Trophoblast cell (in vitro differentiated cells and primary cell): ENCODE measurements around the gene RPS23.

ENCODE experiments used
- DNase-seq, 2 donors: peaks; one replicate each; pipeline ENCODE4 v3.0.0-alpha.2; 2016
- H2AFZ ChIP-seq: 2 replicates; pipeline ENCODE4 v1.6.1; 2013; ENCODE audit warnings: low read length, moderate library complexity, mild to moderate bottlenecking; ENCODE audit not compliant: insufficient read depth, poor library complexity
- H2AK5ac ChIP-seq: 2 replicates; pipeline ENCODE4 v1.6.1; 2013; ENCODE audit warnings: mild to moderate bottlenecking, low read length
- H2BK120ac ChIP-seq: 2 replicates; pipeline ENCODE4 v1.6.1; 2013; ENCODE audit warnings: low read length, mild to moderate bottlenecking, moderate library complexity; ENCODE audit not compliant: insufficient read depth, poor library complexity
- H2BK12ac ChIP-seq: 2 replicates; pipeline ENCODE4 v1.6.1; 2013; ENCODE audit warnings: mild to moderate bottlenecking, low read length, moderate library complexity
- H2BK5ac ChIP-seq: 2 replicates; pipeline ENCODE4 v1.6.1; 2013; ENCODE audit warnings: low read length, low read depth, moderate library complexity, mild to moderate bottlenecking; ENCODE audit not compliant: poor library complexity
- H3K14ac ChIP-seq: 2 replicates; pipeline ENCODE4 v1.6.1; 2013; ENCODE audit warnings: mild to moderate bottlenecking, low read length
- H3K18ac ChIP-seq: 2 replicates; pipeline ENCODE4 v1.6.1; 2013; ENCODE audit warnings: mild to moderate bottlenecking, low read length
- H3K23ac ChIP-seq: 2 replicates; pipeline ENCODE4 v1.6.1; 2013; ENCODE audit warnings: low read length
- H3K27ac ChIP-seq: 2 replicates; pipeline ENCODE4 v1.5.1; 2013; ENCODE audit warnings: low read depth, mild to moderate bottlenecking, inconsistent platforms, low read length, moderate library complexity
- H3K27me3 ChIP-seq: 2 replicates; pipeline ENCODE4 v1.6.1; 2013; ENCODE audit warnings: inconsistent platforms, mild to moderate bottlenecking, low read length, moderate library complexity; ENCODE audit not compliant: insufficient read depth
- H3K36me3 ChIP-seq, 2 experiments: 1 replicate in 1 of 2; 2 replicates in 1 of 2; pipeline ENCODE4 v1.6.1; 2013; ENCODE audit warnings: low read length in 2 of 2, mild to moderate bottlenecking in 2 of 2, moderate library complexity in 1 of 2; ENCODE audit not compliant: insufficient read depth in 2 of 2, control insufficient read depth in 1 of 2
- H3K4ac ChIP-seq: 2 replicates; pipeline ENCODE4 v1.6.1; 2013; ENCODE audit warnings: low read depth, mild to moderate bottlenecking, low read length, moderate library complexity
- H3K4me1 ChIP-seq, 2 experiments: 1 replicate in 1 of 2; 2 replicates in 1 of 2; pipeline ENCODE4 v1.6.1; 2013; ENCODE audit warnings: low read length in 2 of 2, mild to moderate bottlenecking in 2 of 2, moderate library complexity in 1 of 2; ENCODE audit not compliant: insufficient read depth in 2 of 2, control insufficient read depth in 1 of 2
- H3K4me2 ChIP-seq: 2 replicates; pipeline ENCODE4 v1.6.1; 2013; ENCODE audit warnings: inconsistent platforms, mild to moderate bottlenecking, low read length, moderate library complexity
- H3K4me3 ChIP-seq: 2 replicates; pipeline ENCODE4 v1.5.1; 2013; ENCODE audit warnings: mild to moderate bottlenecking, low read depth, low read length, inconsistent platforms
- H3K79me1 ChIP-seq: one replicate; pipeline ENCODE4 v1.6.1; 2013; ENCODE audit warnings: low read length
- H3K79me2 ChIP-seq: 2 replicates; pipeline ENCODE4 v1.6.1; 2013; ENCODE audit warnings: low read length, mild to moderate bottlenecking; ENCODE audit not compliant: control insufficient read depth, insufficient read depth, poor library complexity
- H3K9ac ChIP-seq: 2 replicates; pipeline ENCODE4 v1.6.1; 2013; ENCODE audit warnings: mild to moderate bottlenecking, low read length
- H3K9me3 ChIP-seq: 2 replicates; pipeline ENCODE4 v1.6.1; 2013; ENCODE audit warnings: low read depth, mild to moderate bottlenecking, control low read depth, inconsistent platforms, low read length; ENCODE audit not compliant: insufficient read depth
- H4K12ac ChIP-seq: 2 replicates; pipeline ENCODE4 v1.6.1; 2013; ENCODE audit warnings: low read depth, mild to moderate bottlenecking, low read length, moderate library complexity
- H4K8ac ChIP-seq: 2 replicates; pipeline ENCODE4 v1.6.1; 2013; ENCODE audit warnings: low read depth, mild to moderate bottlenecking, low read length, moderate library complexity
- H4K91ac ChIP-seq: one replicate; pipeline ENCODE4 v1.6.1; 2013; ENCODE audit warnings: low read depth, mild to moderate bottlenecking, low read length, moderate library complexity
- WGBS: extraction: QIAGEN DNeasy Blood & Tissue Kit; methylation state at CpG from one replicate; pipeline ENCODE4 v1.1.7; 2013; ENCODE audit warnings: missing lambda C conversion rate; ENCODE audit not compliant: insufficient read length, insufficient coverage; ENCODE audit errors: extremely low coverage; 5-methylcytosine and 5-hydroxymethylcytosine counted together

RPS23 gene

GRCh38 chr5:82313016-82313415, 34.9 kb upstream of the RPS23 start:
- H3K23ac ChIP-seq, result no peak overlapping the region
- no peaks in the 10 kb centered on the region for H3K9me3 ChIP-seq
- no peak overlapping the region for H3K4me3 ChIP-seq
- H3K27ac ChIP-seq, result no peak overlapping the region
- H4K8ac ChIP-seq, result no peak overlapping the region
- H3K36me3 ChIP-seq, result no peaks in the 10 kb centered on the region
- H2BK120ac ChIP-seq, result no peak overlapping the region
- H3K79me2 ChIP-seq, result no peaks in the 10 kb centered on the region
- H2BK12ac ChIP-seq, result no peak overlapping the region
- H3K18ac ChIP-seq, result no peak overlapping the region
- H3K14ac ChIP-seq, result no peak overlapping the region
- no peaks in the 10 kb centered on the region for H3K4me1 ChIP-seq
- no peaks in the 10 kb centered on the region for H3K79me1 ChIP-seq
- no peak overlapping the region for H4K12ac ChIP-seq
- no CpG with 5 or more reads among the region's 5 CpGs for WGBS
- H3K4me2 ChIP-seq, result no peak overlapping the region
- H4K91ac ChIP-seq, result no peak overlapping the region
- no peaks in the 10 kb centered on the region for H3K27me3 ChIP-seq
- no peak overlapping the region for H3K4ac ChIP-seq
- peak in 1 of 2 donors; percentile 3 for DNase-seq
- no peak overlapping the region for H2BK5ac ChIP-seq
- H2AK5ac ChIP-seq, result no peak overlapping the region
- no peak overlapping the region for H3K9ac ChIP-seq
- no peak overlapping the region for H2AFZ ChIP-seq

GRCh38 chr5:82312373-82312856, 34.3 kb upstream of the RPS23 start:
- Histone ChIP-seq H2BK12ac (no peak overlapping the region), H4K8ac (no peak overlapping the region), H3K14ac (no peak overlapping the region), H3K79me1 (no peaks in the 10 kb centered on the region), H3K23ac (no peak overlapping the region), H3K27me3 (no peaks in the 10 kb centered on the region), H3K4ac (no peak overlapping the region), H2BK5ac (no peak overlapping the region), H3K4me1 (no peaks in the 10 kb centered on the region), H4K91ac (no peak overlapping the region), H3K9ac (no peak overlapping the region), H3K36me3 (no peaks in the 10 kb centered on the region), H2AFZ (no peak overlapping the region), H3K4me2 (no peak overlapping the region), H3K9me3 (no peaks in the 10 kb centered on the region), H2BK120ac (no peak overlapping the region), H4K12ac (no peak overlapping the region), H3K79me2 (no peaks in the 10 kb centered on the region), H3K4me3 (no peak overlapping the region), H3K27ac (no peak overlapping the region), H3K18ac (no peak overlapping the region), H2AK5ac (no peak overlapping the region)
- DNase-seq, result peak; percentile 52 to 79
- WGBS, result no CpG with 5 or more reads among the region's 17 CpGs

- H3K23ac ChIP-seq, result no peak overlapping the region
- H3K14ac ChIP-seq, result no peak overlapping the region
- H2BK5ac ChIP-seq, result no peak overlapping the region
Measured at GRCh38 chr5:82309091-82309531, 31.0 kb upstream of the RPS23 start.

GRCh38 chr5:82308416-82308815, 30.3 kb upstream of the RPS23 start:
- Histone ChIP-seq H3K9ac (no peak overlapping the region), H3K14ac (no peak overlapping the region), H3K27ac (no peak overlapping the region), H4K91ac (no peak overlapping the region), H2BK5ac (no peak overlapping the region), H2BK12ac (no peak overlapping the region), H3K79me2 (no peaks in the 10 kb centered on the region), H4K8ac (no peak overlapping the region), H3K4me2 (no peak overlapping the region), H3K36me3 (no peaks in the 10 kb centered on the region), H3K18ac (no peak overlapping the region), H2BK120ac (no peak overlapping the region), H3K4me1 (no peaks in the 10 kb centered on the region), H2AFZ (no peak overlapping the region), H3K23ac (no peak overlapping the region), H4K12ac (no peak overlapping the region), H3K4ac (no peak overlapping the region), H2AK5ac (no peak overlapping the region), H3K4me3 (no peak overlapping the region), H3K79me1 (no peaks in the 10 kb centered on the region), H3K27me3 (no peaks in the 10 kb centered on the region), H3K9me3 (no peaks in the 10 kb centered on the region)
- DNase-seq, result no peak
- no CpG with 5 or more reads among the region's 1 CpG for WGBS

More at GRCh38 chr5:82309091-82309531, 31.0 kb upstream of the RPS23 start:
- H2BK120ac ChIP-seq, result no peak overlapping the region
- no peak overlapping the region for H3K4me2 ChIP-seq
- no peak overlapping the region for H4K12ac ChIP-seq
- no peak overlapping the region for H4K8ac ChIP-seq
- H3K27me3 ChIP-seq, result no peaks in the 10 kb centered on the region
- no peaks in the 10 kb centered on the region for H3K36me3 ChIP-seq
- H2AFZ ChIP-seq, result no peak overlapping the region
- H3K4ac ChIP-seq, result no peak overlapping the region
- H2AK5ac ChIP-seq, result no peak overlapping the region
- no peak overlapping the region for H3K18ac ChIP-seq
- H3K79me1 ChIP-seq, result no peaks in the 10 kb centered on the region
- no CpG with 5 or more reads among the region's 4 CpGs for WGBS
- no peak overlapping the region for H3K27ac ChIP-seq
- H4K91ac ChIP-seq, result no peak overlapping the region
- no peak overlapping the region for H3K9ac ChIP-seq
- DNase-seq, result no peak
- H3K9me3 ChIP-seq, result no peaks in the 10 kb centered on the region
- no peak overlapping the region for H2BK12ac ChIP-seq
- H3K4me3 ChIP-seq, result no peak overlapping the region
- H3K4me1 ChIP-seq, result no peaks in the 10 kb centered on the region
- no peaks in the 10 kb centered on the region for H3K79me2 ChIP-seq
